HL-60 (cell line): ENCODE data around the gene RIPPLY2.

ENCODE experiments used
- DNase-seq, 2 experiments: peaks; one replicate each; pipeline ENCODE4 v3.0.0-alpha.2; 2010 to 2020; ENCODE audit warnings: low read depth in 1 of 2, low spot score in 1 of 2
- H3K27ac ChIP-seq: fragments of 250-450 bp; sonication (Bioruptor Pico); replicated peaks from 2 replicates; pipeline ENCODE4 v1.5.1; 2020; ENCODE audit warnings: mild to moderate bottlenecking, moderate library complexity
- H3K27me3 ChIP-seq: fragments of 250-450 bp; sonication (Bioruptor Pico); 2 replicates; pipeline ENCODE4 v1.5.1; 2021; ENCODE audit warnings: mild to moderate bottlenecking, moderate library complexity; ENCODE audit not compliant: insufficient read depth, poor library complexity, severe bottlenecking
- H3K4me3 ChIP-seq: replicated peaks from 2 replicates; pipeline ENCODE4 v1.5.1; 2011; ENCODE audit warnings: mild to moderate bottlenecking, control low read depth, low read length; ENCODE audit not compliant: insufficient read depth
- CTCF ChIP-seq: IDR thresholded peaks from one replicate; pipeline ENCODE4 v1.5.1; 2011; ENCODE audit warnings: low read length, control low read depth, inconsistent platforms; ENCODE audit not compliant: insufficient read depth
- GABPA ChIP-seq: IDR thresholded peaks from 2 replicates; pipeline ENCODE4 v1.6.1; 2012; ENCODE audit warnings: low read depth
- POLR2AphosphoS5 ChIP-seq: IDR thresholded peaks from 2 replicates; pipeline ENCODE4 v1.6.1; 2012; ENCODE audit warnings: low read depth
- REST ChIP-seq: IDR thresholded peaks from 2 replicates; pipeline ENCODE4 v1.6.1; 2012; ENCODE audit warnings: low read depth; ENCODE audit not compliant: insufficient replicate concordance
- SPI1 ChIP-seq: IDR thresholded peaks from 2 replicates; pipeline ENCODE4 v1.6.1; 2012; ENCODE audit warnings: low read depth, mild to moderate bottlenecking, borderline replicate concordance

RIPPLY2 gene

GRCh38 chr6:83867043-83867442 is 13.9 kb downstream of the RIPPLY2 start:
- H3K27ac ChIP-seq: no peak overlapping the region
- no peak for DNase-seq

GRCh38 chr6:83867527-83868161 is 14.5 kb downstream of the RIPPLY2 start:
- peak; percentile 56 to 58 for DNase-seq
- TF ChIP-seq REST: no peak
- H3K27me3 ChIP-seq: no peaks in the 10 kb centered on the region
- no peak overlapping the region for H3K27ac ChIP-seq
- H3K4me3 ChIP-seq: no peak overlapping the region

More at GRCh38 chr6:83867043-83867442, 13.9 kb downstream of the RIPPLY2 start:
- no peaks in the 10 kb centered on the region for H3K27me3 ChIP-seq
- no peak for TF ChIP-seq REST
- peak; percentile 63 for TF ChIP-seq SPI1
- no peak overlapping the region for H3K4me3 ChIP-seq

GRCh38 chr6:83868639-83869038 is 15.5 kb downstream of the RIPPLY2 start:
- DNase-seq: no peak
- no peak overlapping the region for H3K4me3 ChIP-seq
- TF ChIP-seq SPI1: no peak
- TF ChIP-seq GABPA: no peak
- TF ChIP-seq POLR2AphosphoS5: no peak
- TF ChIP-seq CTCF: no peak
- TF ChIP-seq REST: no peak
- no peak overlapping the region for H3K27ac ChIP-seq
- H3K27me3 ChIP-seq: no peaks in the 10 kb centered on the region

GRCh38 chr6:83870649-83871048 is 17.5 kb downstream of the RIPPLY2 start:
- no peak for TF ChIP-seq CTCF
- TF ChIP-seq REST: no peak
- no peak for TF ChIP-seq GABPA
- no peak for TF ChIP-seq SPI1
- no peak for TF ChIP-seq POLR2AphosphoS5
- Histone ChIP-seq H3K4me3 (no peak overlapping the region), H3K27me3 (no peaks in the 10 kb centered on the region), H3K27ac (no peak overlapping the region)
- no peak for DNase-seq
